Chondrocyte (in vitro differentiated cells): Measurements from ENCODE around the gene AKR7A3. TPM values are rescaled to one million over a fixed set of nuclear protein-coding genes. Genes with fewer than 3 reads are reported as not detected.
"Not testable (repeated sequence)": the region's sequence is repeated elsewhere in the genome, so short reads cannot be mapped to it uniquely, and the experiment has no call there.

Source experiments
- DNase-seq: peaks from one replicate; pipeline ENCODE4 v3.0.0; 2021; ENCODE audit warnings: mixed read lengths, low spot score
- H3K27ac Mint-ChIP-seq: one replicate; pipeline ENCODE4 v1.8.0; 2021; ENCODE audit warnings: mild to moderate bottlenecking, moderate library complexity, mixed read lengths; ENCODE audit not compliant: unreplicated experiment
- H3K27me3 Mint-ChIP-seq: 2 replicates; pipeline ENCODE4 v1.8.0; 2021; ENCODE audit warnings: low read depth, mixed read lengths
- H3K36me3 Mint-ChIP-seq: 2 replicates; pipeline ENCODE4 v1.8.0; 2021; ENCODE audit warnings: low read depth, mixed read lengths
- H3K4me1 Mint-ChIP-seq: 2 replicates; pipeline ENCODE4 v1.8.0; 2021; ENCODE audit warnings: low read depth, mild to moderate bottlenecking, mixed read lengths
- H3K4me3 Mint-ChIP-seq: one replicate; pipeline ENCODE4 v1.8.0; 2021; ENCODE audit warnings: mild to moderate bottlenecking, moderate library complexity, mixed read lengths; ENCODE audit not compliant: unreplicated experiment
- H3K9me3 Mint-ChIP-seq: 2 replicates; pipeline ENCODE4 v1.8.0; 2021; ENCODE audit warnings: low read depth, mixed read lengths
- CTCF ChIP-seq: fragments of 200-600 bp; sonication (generic); IDR thresholded peaks from 2 replicates; pipeline ENCODE4 v1.5.0; 2021; ENCODE audit warnings: antibody characterized with exemption, mild to moderate bottlenecking, moderate library complexity
- total RNA-seq: library from RNA; stranded (reverse); gene quantifications from 3 replicates; pipeline ENCODE4 v1.2.1, GENCODE V29; 2021

The AKR7A3 gene
- total RNA-seq, 1 donor from 2014 or later: 0.45 TPM

GRCh38 chr1:19260211-19261138 is 28.1 kb downstream of the AKR7A3 start:
- H3K9me3 Mint-ChIP-seq: no peaks in the 10 kb centered on the region
- peaks cover 9% of the 10 kb centered on the region for H3K36me3 Mint-ChIP-seq
- no peak overlapping the region for H3K27ac Mint-ChIP-seq
- H3K27me3 Mint-ChIP-seq: no peaks in the 10 kb centered on the region
- DNase-seq: no peak
- H3K4me3 Mint-ChIP-seq: no peak overlapping the region
- TF ChIP-seq CTCF: no peak
- H3K4me1 Mint-ChIP-seq: no peaks in the 10 kb centered on the region

- Mint-ChIP-seq H3K27me3 (no peaks in the 10 kb centered on the region), H3K27ac (no peak overlapping the region), H3K36me3 (peaks cover 9% of the 10 kb centered on the region), H3K4me1 (peaks cover 5% of the 10 kb centered on the region), H3K4me3 (no peak overlapping the region), H3K9me3 (no peaks in the 10 kb centered on the region)
- no peak for DNase-seq
- no peak for TF ChIP-seq CTCF
Measured at GRCh38 chr1:19258353-19258752, 30.2 kb downstream of the AKR7A3 start.

- DNase-seq: no peak
- Mint-ChIP-seq H3K4me3 (no peak overlapping the region), H3K4me1 (peaks cover 13% of the 10 kb centered on the region), H3K36me3 (peaks cover 9% of the 10 kb centered on the region), H3K27me3 (no peaks in the 10 kb centered on the region), H3K9me3 (no peaks in the 10 kb centered on the region), H3K27ac (no peak overlapping the region)
- no peak for TF ChIP-seq CTCF
Measured at GRCh38 chr1:19257178-19257914, 31.2 kb downstream of the AKR7A3 start.

GRCh38 chr1:19256301-19256700 is 32.3 kb downstream of the AKR7A3 start:
- H3K9me3 Mint-ChIP-seq, H3K36me3 Mint-ChIP-seq, H3K27ac Mint-ChIP-seq, DNase-seq, H3K27me3 Mint-ChIP-seq, H3K4me3 Mint-ChIP-seq: not testable (repeated sequence)
- H3K4me1 Mint-ChIP-seq: peaks cover 16% of the 10 kb centered on the region

- TF ChIP-seq CTCF: no peak
- no peak overlapping the region for H3K27ac Mint-ChIP-seq
- no peak overlapping the region for H3K4me3 Mint-ChIP-seq
- no peaks in the 10 kb centered on the region for H3K27me3 Mint-ChIP-seq
- DNase-seq: no peak
- H3K36me3 Mint-ChIP-seq: peaks cover 8% of the 10 kb centered on the region
- no peaks in the 10 kb centered on the region for H3K9me3 Mint-ChIP-seq
- H3K4me1 Mint-ChIP-seq: peaks cover 23% of the 10 kb centered on the region
Measured at GRCh38 chr1:19255288-19255687, 33.3 kb downstream of the AKR7A3 start.
